GM15510 (cell line): ENCODE measurements around the gene VOPP1.

Experiments used
- POLR2A ChIP-seq: IDR thresholded peaks from 3 replicates; pipeline ENCODE4 v1.6.1; 2011; ENCODE audit warnings: borderline replicate concordance; ENCODE audit not compliant: insufficient read length; ENCODE audit errors: extremely low read depth

Gene VOPP1

DNA sequence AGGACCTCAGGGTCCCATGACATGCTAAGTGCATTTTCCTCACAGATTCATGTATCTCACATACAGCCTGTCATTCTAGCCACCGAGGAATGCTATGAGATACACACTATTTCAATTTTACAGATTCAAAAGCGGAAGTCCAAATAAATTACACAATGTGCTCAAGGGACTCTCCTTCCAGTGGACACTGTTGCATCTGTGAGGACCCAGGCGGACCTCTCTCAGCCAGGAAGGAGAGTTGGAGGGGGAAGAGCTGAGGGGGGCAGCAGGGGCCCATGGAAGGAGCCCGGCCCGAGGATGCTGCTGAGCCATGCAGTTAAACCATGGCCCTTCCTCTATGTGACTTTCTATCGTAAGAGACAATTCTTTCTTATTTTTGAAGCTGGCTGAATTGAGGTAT is 93.6 kb downstream of the VOPP1 start:
- no peak for TF ChIP-seq POLR2A

DNA sequence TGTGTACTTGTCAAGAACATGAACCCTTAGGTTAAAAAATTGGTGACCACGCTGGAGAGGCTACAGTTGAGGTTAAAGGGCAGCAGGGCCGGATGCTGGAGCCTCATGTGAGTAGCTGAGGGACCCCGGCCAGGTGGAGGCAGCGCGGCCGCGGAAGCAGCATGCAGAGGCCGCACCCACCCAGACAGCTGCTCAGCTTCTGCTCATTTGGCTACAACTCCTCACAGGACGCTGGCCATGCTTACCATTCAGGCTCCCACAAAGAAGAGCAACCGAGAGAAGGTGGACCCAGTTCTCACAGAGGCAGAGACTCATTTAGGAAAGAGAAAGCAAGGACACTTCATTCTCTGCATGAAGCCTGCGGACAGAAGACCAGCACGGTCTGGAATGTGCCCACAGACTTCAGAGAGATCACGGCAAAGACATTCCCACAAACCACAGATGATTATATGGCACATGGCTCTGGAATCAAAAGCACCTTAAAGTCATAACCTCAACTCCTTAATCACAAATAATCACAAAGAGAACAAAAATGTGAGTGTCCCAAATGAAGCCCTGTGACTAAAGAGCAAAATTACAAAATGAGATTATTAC is 94.4 kb downstream of the VOPP1 start:
- TF ChIP-seq POLR2A = no peak

DNA sequence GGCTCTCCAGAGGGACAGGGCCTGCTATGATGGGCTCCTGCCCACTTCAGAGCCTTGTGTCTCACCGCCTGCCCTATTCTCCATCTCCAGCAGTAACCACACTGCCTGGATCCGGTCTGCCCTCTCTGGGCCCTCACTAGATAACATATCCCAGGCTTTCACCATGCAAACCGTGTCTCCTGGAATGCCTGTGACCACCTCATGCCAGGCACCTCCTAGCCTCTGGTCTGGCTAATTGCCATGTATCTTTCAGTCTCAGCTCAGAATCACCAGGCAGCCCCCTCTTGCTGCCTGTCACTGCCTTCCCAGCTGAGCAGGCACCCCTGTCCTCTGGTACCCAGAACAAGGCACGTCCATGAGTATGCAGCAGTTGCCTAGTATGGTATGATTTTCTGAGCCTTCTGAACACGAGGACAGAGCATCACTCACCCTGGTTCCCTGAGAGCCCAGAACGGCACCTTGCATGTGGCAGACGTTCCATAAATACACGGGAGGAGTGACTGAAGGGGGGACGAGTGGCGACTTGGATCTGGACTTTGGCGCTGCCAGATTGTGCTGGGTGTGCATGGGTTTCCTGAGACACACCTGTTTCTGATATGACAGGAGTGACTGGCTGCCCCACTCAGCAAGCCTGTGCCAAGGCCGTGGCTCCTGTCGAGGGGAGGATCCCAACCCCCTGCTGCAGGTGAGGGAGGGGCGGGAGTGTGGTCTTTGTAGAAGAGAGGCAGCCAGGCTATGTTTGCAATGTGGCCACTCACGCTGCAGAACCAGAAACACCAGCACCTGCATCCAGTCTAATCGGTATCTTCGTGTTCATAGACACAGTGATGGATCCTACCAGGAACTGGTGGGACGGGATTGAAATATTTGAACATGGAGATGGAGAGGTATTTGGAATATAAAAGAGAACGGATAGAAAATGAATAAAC is 95.2 kb downstream of the VOPP1 start:
- no peak for TF ChIP-seq POLR2A

DNA sequence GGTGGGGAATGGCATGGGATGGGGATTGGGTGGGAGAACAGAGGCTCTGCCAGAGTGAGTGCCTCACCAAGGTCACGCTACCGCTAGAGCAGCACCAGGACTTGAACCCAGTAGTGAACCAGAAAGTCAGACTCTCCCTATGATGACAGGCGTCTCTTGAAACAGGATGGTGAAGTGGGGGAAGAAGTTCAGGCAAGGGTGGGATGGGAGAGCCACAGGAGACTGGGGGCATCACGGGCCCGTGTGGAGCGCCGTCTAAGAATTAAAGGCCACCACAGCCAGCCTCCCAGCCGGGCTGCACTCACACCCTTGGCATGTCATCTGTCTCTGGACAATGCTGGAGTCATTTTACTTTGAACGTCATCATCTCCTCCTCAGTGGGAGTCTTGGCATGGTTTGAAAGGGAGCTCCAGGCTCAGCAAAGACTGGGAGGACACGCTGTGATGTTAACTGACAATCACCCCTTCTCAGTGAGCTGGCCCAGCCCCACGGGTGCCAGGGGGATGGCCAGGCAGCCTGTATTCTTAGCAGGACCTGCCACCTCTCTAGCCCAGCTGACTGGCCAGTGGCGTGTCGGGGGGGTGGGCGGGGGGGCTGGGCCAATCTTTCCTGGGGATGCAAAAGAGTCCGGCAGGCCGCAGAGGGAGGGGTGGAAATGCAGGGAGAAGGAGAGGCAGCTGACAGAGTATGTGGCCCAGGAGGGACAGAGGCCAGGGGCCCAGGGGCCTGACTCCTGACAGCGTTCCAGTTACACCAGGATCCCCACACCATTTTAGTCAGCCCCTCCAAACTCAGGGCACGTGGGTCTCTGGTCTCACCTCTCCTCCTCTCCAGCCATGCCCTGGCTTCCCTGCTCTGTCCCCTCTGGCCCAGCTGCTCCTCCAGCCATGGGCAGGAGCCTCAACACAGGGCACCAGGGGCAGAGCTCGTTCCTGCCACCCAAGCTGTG is 96.2 kb downstream of the VOPP1 start:
- no peak for TF ChIP-seq POLR2A

DNA sequence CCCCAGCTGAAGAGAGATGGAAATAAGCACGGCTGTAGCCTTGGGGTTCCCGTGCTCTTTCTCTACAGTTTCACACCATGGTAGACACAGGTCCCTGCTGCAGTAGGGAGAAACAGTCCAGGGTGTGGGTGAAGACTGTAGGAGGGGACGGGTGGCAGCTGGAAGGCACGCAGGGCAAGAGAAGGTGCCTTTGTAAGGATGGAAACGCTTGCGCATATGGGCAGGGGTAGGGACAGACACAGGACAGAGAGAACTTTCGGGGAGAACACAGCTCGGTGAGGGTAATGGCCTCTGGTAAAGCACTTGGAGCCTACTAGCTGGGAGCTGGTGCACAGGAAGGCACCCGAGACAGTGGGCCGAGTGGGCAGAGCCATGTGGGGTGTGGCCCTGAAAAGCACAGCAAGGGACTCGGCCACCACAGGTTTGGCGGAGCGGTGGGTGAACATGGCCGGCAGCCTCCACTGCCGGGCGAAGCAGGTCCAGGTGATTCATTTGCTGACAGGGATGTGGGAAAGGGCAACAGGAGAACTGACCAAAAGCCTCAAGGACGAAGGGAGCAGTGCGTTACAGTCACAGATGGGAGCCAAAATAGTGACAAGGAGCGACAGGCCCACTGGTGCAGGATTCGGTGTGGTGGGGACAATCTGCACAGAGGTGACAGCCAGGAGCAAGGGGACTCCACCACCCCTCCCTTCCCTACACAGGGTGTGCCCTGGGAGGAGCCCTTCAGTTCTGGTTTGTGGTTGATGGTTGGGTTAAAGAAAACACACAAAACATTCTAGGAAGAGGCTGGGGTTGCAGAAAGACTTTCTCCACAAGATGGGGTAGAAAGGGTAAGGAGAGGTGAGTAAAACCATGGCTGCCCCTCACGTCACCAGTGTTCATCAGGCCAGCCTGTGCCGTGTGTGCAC is 97.1 kb downstream of the VOPP1 start:
- no peak for TF ChIP-seq POLR2A

DNA sequence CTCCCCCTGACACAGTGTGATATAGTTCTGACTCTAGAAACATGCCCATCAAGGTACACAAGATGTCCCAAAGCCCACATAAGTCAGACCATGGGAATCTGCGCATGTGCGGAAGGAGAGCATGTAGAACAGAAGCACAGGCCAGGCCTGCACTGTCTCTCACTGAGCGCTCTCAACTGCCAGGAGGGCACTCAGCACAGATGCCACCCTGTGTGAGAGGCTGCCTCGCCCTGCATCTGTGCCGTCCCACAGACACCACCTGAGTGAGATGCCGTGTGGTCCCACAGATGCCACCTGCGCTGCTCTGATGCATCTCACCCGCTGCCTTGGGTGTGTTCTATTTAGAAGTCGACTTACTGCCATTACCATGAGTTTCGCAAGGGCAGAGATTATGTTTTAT is 98.4 kb downstream of the VOPP1 start:
- no peak for TF ChIP-seq POLR2A

DNA sequence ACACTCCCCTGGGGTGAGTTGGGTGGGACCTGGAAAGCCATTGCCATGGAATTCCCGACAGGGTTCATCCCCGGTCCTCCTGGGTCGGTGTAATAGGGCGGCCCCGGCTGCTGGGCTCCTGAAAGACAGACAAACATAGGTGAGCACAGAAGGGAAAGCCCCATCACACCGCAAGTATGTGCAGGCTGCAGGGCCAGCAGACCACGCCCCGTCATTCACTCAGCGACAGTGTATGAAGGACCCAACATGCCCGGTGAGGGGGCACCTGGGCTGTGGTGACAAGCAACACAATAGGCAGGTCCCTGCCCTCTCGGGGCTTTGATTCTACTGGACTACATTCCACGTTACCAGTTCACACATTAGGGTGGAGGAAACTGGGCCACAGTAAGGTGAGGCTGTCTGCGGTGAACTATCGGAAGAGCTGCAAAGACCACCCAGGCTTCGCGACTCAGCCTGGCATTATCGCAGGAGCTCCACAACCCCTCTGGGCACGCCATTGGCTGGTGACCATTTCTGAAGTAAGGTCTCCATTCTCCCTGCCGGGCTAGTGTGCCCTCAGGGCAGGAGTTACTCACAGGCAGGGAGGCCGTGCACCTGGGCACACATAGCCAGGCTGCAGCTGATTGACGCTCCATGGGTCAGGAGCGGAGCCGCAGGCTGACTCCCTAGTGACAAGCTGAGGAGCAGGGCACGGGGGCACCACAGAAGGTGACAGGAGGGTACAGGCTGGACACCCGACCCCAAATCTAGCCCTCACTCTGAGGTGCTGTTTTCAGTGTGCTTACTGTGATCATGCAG is 99.2 kb downstream of the VOPP1 start:
- no peak for TF ChIP-seq POLR2A

DNA sequence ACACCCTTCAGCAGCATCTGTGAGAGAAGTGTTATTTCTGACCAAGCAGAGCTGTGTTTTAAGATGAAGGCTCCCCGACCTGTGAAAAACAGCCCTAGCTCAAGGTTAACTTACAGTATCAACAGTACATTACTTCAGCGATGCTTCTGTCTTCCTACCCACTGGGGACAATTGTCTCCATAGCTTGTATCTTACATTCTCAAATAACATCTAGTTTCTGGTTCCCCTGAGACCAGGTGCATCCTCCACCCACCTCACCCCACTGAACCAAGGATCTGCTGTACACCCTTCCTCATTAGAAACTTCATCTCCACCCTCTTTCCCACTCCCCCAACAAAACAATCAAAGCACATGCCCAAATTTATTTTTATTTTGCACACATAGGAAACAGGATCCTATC is 102.0 kb downstream of the VOPP1 start:
- no peak for TF ChIP-seq POLR2A

GRCh38 chr7:55469721-55470120 is 102.6 kb downstream of the VOPP1 start:
- TF ChIP-seq POLR2A = no peak

GRCh38 chr7:55469271-55469681 is 103.0 kb downstream of the VOPP1 start:
- TF ChIP-seq POLR2A = no peak

- TF ChIP-seq POLR2A = no peak
Measured at GRCh38 chr7:55468495-55468894, 103.8 kb downstream of the VOPP1 start.

GRCh38 chr7:55467047-55467593 is 105.2 kb downstream of the VOPP1 start:
- TF ChIP-seq POLR2A = no peak

- no peak for TF ChIP-seq POLR2A
Measured at GRCh38 chr7:55465691-55466090, 106.6 kb downstream of the VOPP1 start.
